GM10847 (cell line): ENCODE measurements around the gene UBR3.

Experiments used
- POLR2A ChIP-seq: IDR thresholded peaks from 2 replicates; pipeline ENCODE4 v1.6.1; 2011; ENCODE audit not compliant: insufficient read length; ENCODE audit errors: extremely low read depth

The UBR3 gene

DNA sequence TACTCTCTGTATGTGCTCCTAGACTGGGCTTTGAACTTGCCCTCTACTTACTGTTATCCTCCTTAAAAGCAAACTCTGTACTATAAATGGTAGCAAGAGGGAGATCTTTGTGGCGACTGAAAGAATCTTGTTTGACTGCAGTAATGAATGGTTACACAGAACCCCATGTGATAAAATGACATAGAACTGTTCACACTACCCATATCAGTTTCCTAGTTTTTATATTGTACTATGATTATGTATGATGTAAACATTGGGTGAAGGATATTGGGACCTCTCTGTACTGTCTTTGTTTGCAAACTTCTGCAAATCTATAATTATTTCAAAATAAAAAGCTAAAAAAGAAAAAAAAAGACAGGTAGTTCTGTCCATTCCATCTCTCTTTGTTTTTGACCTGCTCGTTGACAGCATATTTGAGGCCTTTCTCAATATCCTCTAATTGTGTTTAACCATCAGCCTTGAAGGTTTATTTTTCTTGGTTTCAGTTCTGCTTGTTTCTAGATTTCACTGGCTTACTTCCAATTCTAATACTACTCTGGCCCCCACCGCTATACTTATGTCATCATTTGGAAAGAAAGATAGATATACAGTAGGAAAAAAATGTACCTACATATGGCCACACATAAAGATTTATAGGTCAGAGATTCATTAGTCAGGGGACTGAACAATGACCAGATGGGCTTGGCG lies 271.5 kb downstream of the UBR3 start:
- TF ChIP-seq POLR2A, result no peak

DNA sequence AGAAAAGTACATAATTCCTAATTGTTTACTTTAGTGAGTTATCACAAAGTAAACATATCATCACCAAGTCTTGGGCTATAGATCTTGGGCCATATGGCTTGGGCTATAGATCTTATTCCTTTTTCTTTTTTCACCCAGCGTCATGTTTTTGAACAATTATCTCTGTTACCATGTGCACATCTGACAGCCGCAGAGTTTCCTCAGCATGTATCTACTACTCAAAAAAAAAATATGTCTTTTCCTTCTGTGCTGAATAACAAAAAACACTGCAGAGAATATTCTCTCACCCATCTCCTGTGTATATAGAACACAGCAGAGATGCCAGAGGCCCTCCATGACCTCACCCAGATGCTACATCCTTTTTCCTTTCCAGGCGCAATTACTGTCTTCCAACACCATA lies 274.5 kb downstream of the UBR3 start:
- no peak for TF ChIP-seq POLR2A

DNA sequence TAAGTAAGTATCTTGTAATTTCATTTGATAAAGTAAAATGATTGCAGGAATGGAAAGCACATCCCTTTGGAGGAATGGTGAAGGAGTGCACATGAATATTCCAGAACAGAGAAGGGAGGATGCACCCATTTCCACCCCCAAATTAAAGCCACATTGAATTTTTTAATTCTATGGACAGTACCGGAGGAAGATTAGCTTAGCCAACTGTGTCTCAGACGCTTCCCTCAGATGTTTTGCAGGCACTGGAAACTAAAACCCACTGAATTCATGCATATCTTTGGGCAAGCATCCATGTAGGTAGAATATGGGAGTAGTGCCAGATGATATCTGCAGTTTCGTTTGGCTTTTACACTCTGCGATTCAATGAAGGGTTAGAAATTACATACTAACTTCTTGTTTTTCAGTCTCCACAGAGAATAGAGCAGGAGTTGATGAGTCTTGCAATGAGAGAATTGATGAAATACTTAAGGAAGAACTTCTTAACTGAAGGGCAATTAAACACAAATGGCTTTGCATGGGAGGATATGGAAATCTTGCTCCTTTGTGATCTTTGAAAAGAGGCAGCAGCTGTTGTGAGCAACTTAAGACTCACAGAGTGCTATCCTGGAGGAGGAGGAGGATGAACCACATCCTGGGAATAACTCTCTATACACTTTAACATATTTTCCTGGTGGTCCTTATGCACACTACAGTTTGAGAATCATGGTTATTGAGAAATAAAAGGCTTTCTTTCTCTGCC lies 279.0 kb downstream of the UBR3 start:
- no peak for TF ChIP-seq POLR2A

DNA sequence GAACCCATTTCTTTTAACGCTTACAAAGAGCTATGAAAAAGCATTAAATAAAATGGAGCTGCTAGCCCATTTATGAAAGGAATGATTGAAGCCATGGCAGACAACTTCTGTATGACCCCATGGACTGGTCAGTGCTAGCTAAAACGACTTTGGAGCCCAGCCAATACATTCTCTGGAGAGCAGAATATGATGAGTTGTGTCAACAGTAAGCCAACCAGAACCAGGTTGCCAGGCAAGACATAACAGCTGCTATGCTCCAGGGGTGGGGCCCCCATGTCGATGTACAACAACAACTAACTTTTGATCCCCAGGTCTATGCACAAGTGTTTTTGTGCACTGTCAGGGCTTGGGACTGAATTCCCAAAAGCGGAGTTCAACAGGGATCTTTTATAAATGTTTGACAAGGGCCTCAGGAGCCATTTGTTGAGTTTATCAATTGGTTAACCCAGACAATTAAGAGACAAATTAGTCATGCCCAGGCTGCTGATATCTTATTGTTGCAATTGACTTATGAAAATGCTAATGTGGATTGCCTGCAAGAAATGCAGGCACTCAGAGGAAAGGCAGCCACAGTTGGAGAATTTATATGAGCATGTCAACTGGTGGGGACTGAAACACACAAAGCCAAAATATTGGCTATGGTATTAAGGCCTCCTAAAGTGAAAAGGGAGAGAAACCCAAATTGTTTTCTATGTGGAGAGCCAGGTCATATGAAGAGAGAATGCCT lies 286.1 kb downstream of the UBR3 start:
- TF ChIP-seq POLR2A, result no peak

DNA sequence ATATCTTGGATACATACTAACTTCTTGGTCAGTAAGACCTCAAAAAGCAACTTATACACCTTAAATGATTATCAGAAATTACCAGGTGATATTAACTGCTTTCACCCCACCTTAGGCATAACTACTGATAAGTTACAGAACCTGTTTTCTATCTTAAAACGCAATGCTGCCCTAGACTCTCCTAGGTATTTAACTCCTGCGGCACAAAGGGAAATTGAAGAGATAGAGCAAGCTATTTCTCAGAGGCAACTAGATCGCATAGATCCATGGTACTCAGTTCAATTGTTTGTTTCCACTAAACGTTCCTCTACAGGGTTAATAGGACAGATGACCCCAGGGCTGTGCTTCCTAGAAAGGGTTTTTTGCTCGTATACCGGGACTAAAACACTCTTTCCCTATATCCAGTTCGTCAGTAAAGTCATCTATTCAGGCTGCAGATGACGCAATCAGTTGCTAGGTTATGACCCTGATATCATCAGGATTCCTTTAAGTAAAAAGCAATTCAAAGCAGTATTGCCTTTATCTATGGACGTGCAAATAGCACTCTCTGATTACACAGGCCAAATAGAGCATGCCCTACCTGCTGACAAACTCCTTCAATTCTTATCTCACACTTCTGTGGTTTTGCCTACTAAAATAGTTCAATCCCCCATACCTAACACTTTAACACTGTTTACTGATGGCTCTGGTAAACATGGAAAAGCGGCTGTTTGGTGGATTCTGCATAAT lies 288.4 kb downstream of the UBR3 start:
- no peak for TF ChIP-seq POLR2A

DNA sequence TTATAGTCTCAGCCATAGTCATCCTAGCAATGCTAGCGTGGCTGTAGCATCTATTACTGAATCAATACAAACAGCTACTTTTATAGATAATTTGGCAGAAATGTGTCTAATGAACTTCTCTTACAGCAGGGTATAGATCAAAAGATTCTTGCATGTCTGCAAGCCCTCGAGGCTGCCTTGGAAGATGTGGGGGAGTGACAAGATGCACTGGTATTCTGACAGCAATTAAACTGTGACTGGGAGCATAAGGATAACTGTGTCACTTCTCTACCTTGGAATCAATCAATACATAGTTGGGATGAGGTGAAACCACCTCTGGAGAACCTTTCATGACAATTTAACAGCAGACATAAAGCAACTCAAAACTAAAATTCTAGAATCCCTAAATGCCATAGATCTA lies 291.4 kb downstream of the UBR3 start:
- TF ChIP-seq POLR2A, result no peak

DNA sequence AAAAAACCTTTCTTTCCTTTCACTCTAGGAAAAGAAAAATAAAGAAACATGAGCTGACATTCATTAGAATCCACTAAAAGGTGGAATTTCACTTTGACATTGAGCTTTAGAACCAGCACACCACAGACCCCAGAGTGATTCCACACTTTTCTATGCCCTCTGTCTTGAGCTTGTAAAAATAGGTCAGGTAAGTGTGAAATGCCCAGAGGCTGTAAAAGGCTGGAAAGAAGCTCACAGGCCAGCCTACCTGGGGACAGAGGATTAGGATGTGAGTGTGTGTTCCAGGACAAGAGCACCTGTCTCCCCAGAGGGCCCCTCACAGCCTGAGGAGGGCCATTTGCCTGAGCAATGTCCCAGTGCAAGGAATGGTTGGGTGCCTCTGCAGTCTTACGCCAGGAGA lies 294.4 kb downstream of the UBR3 start:
- TF ChIP-seq POLR2A, result no peak

DNA sequence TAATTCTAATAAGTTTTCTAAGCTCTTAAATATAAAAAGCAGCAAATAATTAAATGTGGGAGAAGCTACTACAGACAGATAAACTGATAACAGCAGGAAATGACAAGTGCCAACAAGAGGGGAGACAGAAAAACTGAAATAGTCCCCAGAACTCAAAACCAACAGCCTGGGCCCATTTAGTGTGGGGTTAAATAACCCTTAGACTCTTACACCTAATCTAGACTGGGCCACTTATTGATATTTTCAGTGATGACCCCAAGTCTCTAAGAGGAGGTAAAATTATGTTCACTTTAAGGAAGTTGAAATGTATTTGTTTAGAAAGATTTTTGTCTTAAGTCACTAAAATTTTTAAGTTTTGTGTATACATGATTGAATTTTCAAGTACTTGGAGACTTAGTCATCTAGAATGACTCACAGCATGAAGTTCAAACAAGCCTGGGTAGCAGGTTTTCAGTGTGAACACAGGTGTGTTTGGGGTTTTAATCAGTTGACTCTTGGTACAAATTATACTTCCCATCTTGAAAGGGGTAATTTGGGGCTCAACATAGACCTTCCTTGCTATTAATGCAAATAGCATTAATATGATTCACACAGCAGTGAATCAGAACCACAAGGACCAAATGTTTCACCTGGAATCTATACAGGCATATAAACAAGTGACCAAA lies 295.8 kb downstream of the UBR3 start:
- no peak for TF ChIP-seq POLR2A

DNA sequence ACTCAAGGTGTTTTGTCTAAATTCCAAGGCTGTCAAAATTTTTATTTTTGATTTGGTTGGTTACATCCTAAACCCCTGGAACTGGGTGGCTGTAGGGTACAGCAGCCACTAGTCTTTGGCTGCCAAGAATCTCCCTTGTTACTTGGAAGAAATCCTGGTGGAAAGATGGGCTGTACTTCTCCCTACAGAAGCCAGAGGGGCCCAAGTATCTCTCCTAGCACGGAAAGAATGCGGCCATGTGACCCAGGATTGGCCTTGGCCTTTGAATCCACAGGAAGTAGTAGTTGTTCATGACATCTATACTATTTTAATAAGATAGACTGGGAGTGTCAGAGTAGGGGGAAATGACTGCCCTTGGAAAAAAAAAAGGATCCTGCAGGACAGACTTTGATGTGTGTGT lies 296.3 kb downstream of the UBR3 start:
- no peak for TF ChIP-seq POLR2A
